Embryonic facial prominence (tissue), 1 donor: ENCODE results near the gene ASCL5.
A peak's percentile ranks its signal among the peaks of the same experiment; 100 is the strongest.
"Not testable (repeated sequence)": the region's sequence is repeated elsewhere in the genome, so short reads cannot be mapped to it uniquely, and the experiment has no call there.

Source experiments
- DNase-seq: peaks from one replicate; pipeline ENCODE4 v3.0.0-alpha.2; 2016; ENCODE audit errors: extremely low spot score

Gene ASCL5, protein sequence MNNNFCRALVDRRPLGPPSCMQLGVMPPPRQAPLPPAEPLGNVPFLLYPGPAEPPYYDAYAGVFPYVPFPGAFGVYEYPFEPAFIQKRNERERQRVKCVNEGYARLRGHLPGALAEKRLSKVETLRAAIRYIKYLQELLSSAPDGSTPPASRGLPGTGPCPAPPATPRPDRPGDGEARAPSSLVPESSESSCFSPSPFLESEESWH

DNA sequence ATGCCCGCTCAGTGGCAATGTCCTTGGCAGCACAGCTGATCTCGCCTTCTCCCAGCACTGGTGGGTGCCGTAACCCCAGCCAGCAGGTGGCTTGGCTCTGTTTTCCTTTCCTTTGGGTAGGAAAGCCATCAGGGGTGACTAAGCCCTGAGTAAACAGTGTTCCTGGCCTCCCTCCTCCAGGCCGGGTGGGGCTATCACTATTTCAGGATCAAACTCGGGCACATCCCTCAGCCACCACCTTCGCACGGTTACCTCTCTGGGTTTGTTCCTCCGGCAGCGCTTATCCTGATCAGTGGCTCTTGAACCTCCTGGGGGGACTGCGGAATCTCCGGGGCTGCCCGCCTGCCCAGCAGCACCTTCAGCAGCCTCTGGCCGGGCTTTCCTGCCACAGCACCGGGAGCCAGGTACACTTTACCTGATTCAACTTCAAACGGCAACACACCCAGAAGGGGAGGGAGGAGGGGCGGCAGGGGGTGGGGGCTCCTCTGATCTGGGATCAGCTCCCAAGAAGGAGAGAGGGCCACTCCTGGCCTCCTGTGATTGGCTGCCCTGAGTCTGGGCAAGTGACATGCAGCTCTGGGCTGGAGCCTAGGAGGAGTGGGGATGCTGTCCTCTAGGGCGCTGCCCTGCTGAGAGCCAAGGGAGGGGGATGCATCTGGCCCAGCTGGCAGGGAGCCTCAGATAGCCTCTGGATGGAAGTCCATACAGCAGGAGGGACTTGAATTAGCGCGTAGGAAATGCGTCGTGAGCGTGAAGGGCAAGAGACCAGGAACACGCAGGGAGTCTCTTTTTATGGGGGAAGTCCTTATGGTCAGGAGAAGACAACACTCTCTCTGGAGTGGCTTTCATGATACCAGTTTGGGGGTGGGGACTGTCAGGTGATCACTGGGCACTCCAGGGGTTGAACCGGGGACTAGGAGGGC, at the start of gene ASCL5:
ASCL5 (minus strand) TSS at position 353 of the 923 bp plus-strand sequence. CDS start 11,812 bp downstream, outside the sequence.
- DNase-seq = no peak

DNA sequence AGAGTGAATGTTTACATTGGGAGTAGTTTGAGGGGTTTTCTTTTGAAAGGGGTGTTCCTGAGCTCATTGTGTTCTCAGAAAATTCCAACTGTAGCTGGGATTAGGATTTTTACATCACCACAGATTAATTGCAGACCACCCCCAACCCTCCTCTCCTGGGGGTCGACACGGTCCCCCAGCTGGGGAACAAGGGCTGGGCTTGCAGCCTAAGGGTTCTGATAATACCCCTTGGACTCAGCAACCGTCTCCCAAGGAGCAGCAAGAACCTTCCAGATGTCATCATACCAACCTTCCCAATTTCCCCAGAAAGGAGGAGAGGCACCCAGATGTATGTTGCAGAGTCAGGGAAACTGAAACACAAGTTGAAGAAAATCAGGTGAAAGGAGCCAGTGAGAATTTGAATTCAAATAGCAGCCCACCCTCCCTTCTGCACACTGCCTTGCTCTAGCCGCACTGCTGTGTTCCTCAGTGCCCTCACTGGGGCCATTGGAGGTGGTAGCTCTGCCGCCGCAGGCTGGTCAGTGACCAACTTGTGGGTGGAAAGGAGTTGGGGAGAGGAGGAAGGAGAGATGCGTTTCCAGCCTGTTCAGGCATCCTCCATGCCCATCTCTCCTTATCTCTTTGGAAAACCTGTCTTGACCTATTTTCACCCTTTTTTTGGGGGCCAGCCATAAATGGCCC, 49.0 kb upstream of the ASCL5 start:
- no peak for DNase-seq

GRCh38 chr1:201173736-201174135, 46.8 kb upstream of the ASCL5 start:
- DNase-seq = no peak

GRCh38 chr1:201172999-201173610, 46.1 kb upstream of the ASCL5 start:
- no peak for DNase-seq

- no peak for DNase-seq
Observed at GRCh38 chr1:201172326-201172725, 45.3 kb upstream of the ASCL5 start.

DNA sequence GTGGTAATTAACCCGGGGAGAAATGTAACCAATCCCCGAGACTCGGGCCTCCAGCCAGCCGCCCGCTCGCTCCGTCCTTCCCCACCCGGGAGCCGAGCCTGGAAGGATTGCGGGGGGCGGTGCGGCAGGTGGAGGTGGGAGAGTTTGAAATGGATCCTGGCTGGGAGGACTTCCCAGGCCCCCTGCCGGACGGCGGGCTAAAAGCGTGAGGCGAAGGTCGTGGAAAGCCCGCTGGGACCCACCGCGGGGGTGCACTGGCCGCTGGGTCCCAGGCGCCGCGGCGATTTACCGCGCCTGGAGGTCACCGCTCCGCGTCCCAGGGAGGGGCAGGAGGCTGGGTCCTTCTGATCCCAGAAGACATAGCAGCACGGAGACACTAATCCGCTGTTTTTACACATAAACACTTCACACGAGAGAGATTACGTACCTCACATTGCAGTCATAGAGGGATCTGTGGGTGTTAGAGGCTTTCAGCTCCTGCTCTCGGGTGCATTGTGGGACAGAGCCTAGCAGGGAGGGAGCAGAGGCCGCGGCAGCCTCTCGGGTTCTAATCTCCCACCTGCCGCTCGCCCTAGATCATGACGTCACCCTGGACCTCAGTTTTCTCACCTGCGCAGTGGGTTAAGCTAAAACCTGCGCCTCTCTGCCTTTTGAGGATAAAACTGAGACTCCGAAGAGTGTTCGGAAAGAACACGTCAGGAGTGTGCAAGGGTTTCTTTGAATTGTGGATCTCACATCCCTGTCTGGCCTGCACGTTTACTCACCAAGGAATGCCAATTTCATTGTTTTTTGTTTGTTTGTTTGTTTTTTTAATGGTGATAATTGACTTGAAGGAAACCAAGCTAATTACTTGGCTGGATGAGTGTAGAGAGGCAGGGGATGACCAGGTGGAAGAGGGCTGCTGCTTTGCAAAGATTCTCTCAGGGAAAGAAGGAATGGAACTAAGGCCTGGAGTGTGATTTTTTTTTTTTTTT, 44.4 kb upstream of the ASCL5 start:
- DNase-seq = peak; percentile 57

DNA sequence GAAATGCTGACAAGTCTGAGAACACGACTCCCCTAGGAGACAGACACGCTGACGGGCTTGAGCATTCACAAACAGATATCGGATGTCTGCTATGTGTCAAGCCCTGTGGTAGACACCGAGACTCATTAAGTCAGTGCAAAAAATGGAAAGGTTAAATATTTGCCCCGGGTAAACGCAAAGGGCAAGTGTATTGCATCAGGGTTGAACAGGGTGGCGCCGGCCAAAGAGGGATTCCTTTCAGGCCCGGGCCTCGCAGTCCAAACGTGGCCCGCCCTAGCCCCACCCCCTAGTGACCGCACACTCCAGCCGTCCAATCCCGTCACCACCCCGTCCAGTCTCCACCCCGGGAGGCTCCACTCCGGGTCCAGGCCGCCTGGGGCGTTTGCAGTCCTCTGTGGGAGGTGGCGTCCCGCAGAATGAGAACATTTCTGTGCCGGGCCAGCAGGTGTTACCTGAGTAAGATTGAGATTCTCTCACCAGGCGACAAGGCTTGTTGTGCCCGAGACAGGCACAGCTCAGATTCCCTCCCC, 43.6 kb upstream of the ASCL5 start:
- peak; percentile 45 for DNase-seq

GRCh38 chr1:201169971-201170532, 43.1 kb upstream of the ASCL5 start:
- no peak for DNase-seq

DNA sequence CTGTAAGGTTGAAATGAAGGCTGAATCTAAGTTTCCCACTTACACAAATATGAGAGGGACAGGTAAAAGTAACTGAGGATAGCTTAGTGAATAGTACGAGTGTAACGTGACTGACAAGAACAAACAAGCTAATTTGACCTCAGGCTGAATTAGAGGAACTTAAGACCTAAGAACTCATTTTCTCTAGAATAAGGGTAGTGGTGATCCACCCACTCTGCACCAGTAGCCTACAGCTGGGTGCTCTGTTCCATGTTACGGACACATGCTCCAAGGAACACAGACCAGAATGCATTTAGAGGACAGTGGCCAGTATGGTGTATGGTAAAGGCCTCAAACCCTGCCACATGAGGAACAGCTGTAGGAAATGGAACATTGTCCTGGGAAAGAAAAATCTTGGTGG, 42.2 kb upstream of the ASCL5 start:
- DNase-seq = no peak

DNA sequence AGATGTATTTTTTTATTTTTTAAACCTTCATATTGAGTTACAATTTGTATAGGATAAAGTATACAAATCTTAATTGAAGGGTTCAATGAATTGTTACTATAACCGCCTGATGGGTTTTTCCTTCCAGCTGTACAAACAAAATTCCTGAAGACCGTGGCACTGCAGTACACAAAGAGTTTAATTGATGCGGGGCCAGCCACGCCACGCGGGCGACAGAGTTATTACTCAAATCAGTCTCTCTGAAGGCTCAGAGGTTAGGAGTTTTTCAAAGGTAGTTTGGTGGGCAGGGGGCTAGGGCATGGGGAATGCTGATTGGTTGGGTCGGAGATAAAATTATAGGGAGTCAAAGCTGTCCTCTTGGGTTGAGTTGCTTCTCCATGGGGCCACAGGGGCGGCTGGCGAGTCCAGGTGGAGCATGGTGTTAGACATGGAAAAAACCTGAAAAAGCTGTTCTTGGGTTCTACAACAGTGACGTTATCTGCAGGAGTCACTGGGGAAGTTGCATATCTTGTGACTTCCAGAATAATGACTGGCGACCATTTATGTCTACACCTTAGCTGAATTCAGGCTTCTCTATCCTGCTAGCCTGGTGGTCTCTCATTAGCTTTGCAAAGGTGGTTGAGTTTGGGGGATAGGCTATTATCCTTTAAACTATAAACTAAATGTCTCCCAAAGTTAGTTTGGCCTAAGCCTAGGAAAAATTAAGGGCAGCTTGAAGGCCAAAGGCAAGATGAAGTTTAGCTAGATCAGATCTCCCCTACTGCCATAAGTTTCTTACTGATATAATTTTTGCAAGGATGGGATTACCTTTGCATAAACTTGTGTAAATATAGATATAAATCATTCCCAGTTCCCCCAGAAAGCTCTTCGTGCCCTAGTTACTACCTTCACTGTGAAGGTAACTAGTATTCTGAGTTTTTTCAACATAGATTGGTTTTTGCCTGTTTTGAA, 40.3 kb upstream of the ASCL5 start:
- no peak for DNase-seq

GRCh38 chr1:201164645-201165044, 37.7 kb upstream of the ASCL5 start:
- no peak for DNase-seq

- no peak for DNase-seq
Observed at GRCh38 chr1:201163707-201164106, 36.7 kb upstream of the ASCL5 start.

DNA sequence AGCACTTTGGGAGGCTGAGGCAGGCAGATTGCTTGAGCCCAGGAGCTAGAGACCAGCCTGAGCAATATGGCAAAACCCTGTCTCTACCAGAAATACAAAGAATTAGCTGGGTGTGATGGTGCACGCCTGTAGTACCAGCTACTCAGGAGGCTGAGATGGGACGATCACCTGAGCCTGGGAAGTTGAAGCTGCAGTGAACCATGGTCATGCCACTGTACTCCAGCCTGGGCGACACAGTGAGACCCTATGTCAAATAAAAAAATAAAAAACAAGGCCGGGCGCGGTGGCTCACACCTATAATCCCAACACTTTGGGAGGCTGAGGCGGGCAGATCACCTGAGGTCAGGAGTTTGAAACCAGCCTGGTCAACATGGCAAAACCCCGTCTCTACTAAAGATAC, 36.1 kb upstream of the ASCL5 start:
- DNase-seq = not testable (repeated sequence)

DNA sequence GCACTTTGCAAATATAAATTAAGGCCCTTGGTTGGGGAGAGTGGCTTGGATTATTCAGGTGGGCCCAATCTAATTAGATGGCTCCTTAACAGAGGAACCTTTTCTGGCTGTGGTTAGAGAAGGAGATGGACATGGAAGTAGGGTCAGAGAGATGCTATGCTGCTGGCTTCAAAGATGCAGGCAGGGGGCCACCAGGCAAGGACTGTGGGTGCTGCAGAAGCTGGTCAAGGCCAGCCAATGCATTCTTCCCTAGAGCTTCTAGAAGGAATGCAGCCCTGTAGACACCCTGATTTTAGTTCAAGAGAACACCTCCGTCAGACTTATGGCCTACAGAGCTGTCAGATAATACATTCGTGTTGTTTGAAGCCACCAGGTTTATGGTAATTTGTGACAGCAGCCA, 31.0 kb upstream of the ASCL5 start:
- DNase-seq = no peak

DNA sequence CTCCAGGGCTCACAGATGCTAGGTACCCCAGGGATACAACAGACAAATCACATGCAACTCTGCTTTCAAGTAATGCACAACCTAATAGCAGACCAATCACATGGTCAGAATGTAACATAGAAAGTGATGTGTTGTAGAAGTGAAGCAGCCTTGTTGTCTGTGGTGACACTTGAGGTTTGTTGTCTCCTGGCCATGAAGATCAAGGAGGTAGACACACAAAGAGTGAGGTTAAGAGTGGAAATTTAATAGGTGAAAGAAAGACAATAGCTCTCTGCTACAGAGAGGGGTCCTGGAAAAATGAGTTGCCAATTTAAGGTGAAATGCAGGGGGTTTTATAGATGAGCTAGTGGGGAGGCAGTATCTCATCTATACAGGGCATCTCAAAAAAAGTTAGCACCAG, 29.8 kb upstream of the ASCL5 start:
- no peak for DNase-seq

- DNase-seq = no peak
Observed at GRCh38 chr1:201156346-201156745, 29.4 kb upstream of the ASCL5 start.

DNA sequence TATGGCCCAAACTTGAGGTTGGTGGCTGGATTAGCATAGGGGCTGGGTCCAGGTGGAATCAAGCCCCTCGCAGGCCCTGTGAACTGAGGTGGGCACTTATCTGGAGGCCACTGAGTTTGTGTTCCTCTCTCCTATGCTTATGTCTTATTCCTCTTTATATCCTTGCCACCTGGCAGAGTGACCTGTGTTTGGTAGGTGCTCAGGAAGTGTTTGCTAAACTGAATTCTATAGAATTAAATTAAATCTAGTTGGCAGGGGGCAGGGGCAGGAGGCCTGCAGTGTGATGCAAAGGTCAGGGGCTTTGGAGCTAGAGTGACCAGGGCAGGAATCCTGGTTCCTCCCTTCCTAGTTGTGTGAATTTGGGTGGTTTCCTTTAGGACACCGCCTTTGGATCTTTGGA, 28.4 kb upstream of the ASCL5 start:
- DNase-seq = no peak

DNA sequence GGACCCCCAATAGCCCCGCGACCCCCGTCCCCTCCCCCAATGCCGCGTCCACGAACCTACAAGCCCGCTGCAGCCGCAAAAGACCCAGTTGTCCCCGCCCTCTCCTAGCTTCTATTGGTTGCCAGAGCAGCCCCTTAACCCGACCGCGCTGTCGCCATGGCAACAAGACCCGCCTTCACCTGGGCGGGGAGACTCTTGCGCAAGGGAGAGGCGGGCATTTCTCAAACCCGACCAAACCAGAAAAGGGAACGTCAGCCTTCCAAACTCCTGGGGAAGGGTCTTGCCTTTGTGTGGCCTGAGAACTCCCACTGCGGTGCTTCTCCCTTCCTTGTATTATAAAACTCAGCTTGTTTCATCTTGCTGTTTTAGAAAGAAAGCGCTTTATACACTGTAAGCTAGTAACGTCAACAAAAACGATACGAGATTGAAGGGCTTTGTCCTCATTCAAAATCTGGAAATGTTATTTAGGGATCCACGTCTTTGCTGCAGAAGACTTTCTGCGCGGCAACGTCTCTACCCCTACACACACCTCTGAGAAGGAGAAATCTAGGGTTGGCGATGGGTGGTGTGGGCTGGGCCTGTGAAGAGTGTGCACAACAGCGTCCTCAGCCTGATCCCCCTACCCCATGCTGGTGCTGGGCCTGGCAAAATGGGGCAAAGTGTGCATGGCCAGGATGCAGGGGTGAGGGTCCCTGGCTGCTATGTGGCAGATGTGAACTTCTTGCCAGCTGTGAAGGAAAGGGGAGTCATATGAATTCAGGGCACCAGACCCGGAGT, 27.6 kb upstream of the ASCL5 start, which contains the start of gene TMEM9:
TMEM9 (minus strand) TSS at position 86 of the 777 bp plus-strand sequence. CDS start 551 bp downstream, outside the sequence.
- DNase-seq = peak; percentile 95
